IPS-18a (cell line): Measurements from ENCODE around the gene OR14C36.

Source experiments
- H3K27ac ChIP-seq: one replicate; pipeline ENCODE4 v1.5.1; 2013; ENCODE audit warnings: low read length
- H3K27me3 ChIP-seq: one replicate; pipeline ENCODE4 v1.6.1; 2013; ENCODE audit warnings: mild to moderate bottlenecking, low read length; ENCODE audit not compliant: control insufficient read depth, insufficient read depth
- H3K36me3 ChIP-seq: one replicate; pipeline ENCODE4 v1.6.1; 2013; ENCODE audit warnings: low read depth, low read length; ENCODE audit not compliant: control insufficient read depth
- H3K4me1 ChIP-seq: one replicate; pipeline ENCODE4 v1.6.1; 2013; ENCODE audit warnings: low read depth, low read length; ENCODE audit not compliant: control insufficient read depth
- H3K4me3 ChIP-seq: one replicate; pipeline ENCODE4 v1.5.1; 2013; ENCODE audit warnings: low read length
- H3K9ac ChIP-seq: one replicate; pipeline ENCODE4 v1.6.1; 2013; ENCODE audit warnings: mild to moderate bottlenecking, low read length, moderate library complexity
- H3K9me3 ChIP-seq: one replicate; pipeline ENCODE4 v1.6.1; 2013; ENCODE audit warnings: low read depth, low read length; ENCODE audit not compliant: control insufficient read depth

Gene OR14C36

DNA sequence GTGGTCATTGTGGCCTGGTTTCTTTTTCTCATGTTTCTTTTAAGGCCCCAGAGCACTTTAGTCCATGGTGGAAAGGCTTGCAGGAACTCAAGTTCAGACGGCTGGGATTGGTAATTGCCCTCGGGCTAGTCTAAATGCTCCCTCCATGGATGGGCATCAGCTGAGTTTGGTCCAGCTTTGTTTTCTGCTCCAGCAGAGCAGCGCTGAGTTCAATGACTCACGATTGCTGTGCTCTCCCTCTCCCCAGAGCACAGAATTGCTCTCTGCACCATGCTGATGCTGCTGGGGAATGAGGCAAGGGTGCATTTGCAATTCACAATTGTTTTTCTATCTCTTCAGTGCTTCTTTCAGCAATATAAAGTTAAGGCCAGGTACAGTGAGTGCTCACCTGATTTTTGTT lies 25.2 kb downstream of the OR14C36 start:
- Histone ChIP-seq H3K36me3 (no peaks in the 10 kb centered on the region), H3K27ac (no peak overlapping the region), H3K27me3 (no peaks in the 10 kb centered on the region), H3K9me3 (peaks cover 83% of the 10 kb centered on the region), H3K4me3 (no peak overlapping the region), H3K9ac (no peak overlapping the region), H3K4me1 (no peaks in the 10 kb centered on the region)

- Histone ChIP-seq H3K27me3 (no peaks in the 10 kb centered on the region), H3K4me1 (no peaks in the 10 kb centered on the region), H3K27ac (no peak within 1 kb of the TSS), H3K9ac (no peak within 1 kb of the TSS), H3K36me3 (no peaks in the 10 kb centered on the region), H3K4me3 (no peak within 1 kb of the TSS), H3K9me3 (peaks cover 78% of the 10 kb centered on the region)
Observed at GRCh38 chr1:248375446-248375845, 26.9 kb downstream of the OR14C36 start, which contains the start of gene OR2T6. OR2T6 (plus strand) TSS chr1:248375746; CDS start chr1:248387609, 11,863 bp downstream.

DNA sequence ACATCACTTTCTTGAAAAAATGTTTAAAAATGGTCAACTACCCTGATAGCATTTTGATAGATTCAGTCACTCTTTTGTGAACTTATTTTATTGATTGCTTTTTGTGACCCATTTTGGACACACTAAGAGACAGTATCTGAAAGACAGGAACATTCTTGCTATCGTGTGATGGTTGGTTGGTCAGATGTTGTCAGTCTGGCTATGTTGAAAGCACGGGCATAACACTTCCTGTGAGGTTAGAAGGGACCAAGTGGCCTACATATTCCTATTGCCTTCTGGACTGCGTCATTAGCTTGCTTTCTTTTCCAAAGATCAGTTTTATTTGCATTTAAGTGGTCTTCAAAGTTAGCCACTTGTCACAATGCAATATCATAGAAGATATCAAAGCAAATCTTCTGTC lies 28.3 kb downstream of the OR14C36 start:
- no peaks in the 10 kb centered on the region for H3K27me3 ChIP-seq
- H3K9me3 ChIP-seq, result peaks cover 71% of the 10 kb centered on the region
- no peak overlapping the region for H3K9ac ChIP-seq
- no peak overlapping the region for H3K4me3 ChIP-seq
- H3K4me1 ChIP-seq, result no peaks in the 10 kb centered on the region
- no peaks in the 10 kb centered on the region for H3K36me3 ChIP-seq
- H3K27ac ChIP-seq, result no peak overlapping the region

GRCh38 chr1:248380854-248381253 lies 32.3 kb downstream of the OR14C36 start:
- H3K27me3 ChIP-seq, result no peaks in the 10 kb centered on the region
- peaks cover 55% of the 10 kb centered on the region for H3K9me3 ChIP-seq

GRCh38 chr1:248388426-248388825 lies 39.9 kb downstream of the OR14C36 start:
- Histone ChIP-seq H3K9ac (no peak overlapping the region), H3K27ac (no peak overlapping the region), H3K36me3 (no peaks in the 10 kb centered on the region), H3K4me3 (no peak overlapping the region), H3K27me3 (no peaks in the 10 kb centered on the region), H3K9me3 (peaks cover 68% of the 10 kb centered on the region), H3K4me1 (no peaks in the 10 kb centered on the region)

More at GRCh38 chr1:248380854-248381253, 32.3 kb downstream of the OR14C36 start:
- no peak overlapping the region for H3K9ac ChIP-seq
- no peaks in the 10 kb centered on the region for H3K36me3 ChIP-seq
- H3K4me3 ChIP-seq, result no peak overlapping the region
- no peaks in the 10 kb centered on the region for H3K4me1 ChIP-seq
- no peak overlapping the region for H3K27ac ChIP-seq

DNA sequence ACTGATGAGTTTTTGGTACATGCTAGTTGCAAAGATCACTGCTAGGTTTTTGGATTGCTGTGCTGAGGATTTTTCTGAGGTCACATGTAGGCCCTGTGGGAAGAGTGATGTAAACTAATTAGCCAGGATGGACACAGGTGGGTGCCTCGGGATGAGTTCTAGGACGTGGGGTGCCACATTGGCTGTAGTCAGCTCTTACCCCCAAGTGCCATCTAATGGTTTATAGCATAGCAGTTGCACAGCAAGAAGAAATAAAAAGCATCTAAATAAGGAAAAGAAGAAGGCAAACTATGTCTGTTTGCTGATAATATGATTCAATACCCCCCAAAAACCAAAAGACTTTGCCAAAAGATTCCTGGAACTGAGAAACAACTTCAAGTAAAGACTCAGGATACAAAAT lies 44.5 kb downstream of the OR14C36 start:
- Histone ChIP-seq H3K27ac (no peak overlapping the region), H3K27me3 (no peaks in the 10 kb centered on the region), H3K9me3 (peaks cover 59% of the 10 kb centered on the region), H3K36me3 (no peaks in the 10 kb centered on the region), H3K4me3 (no peak overlapping the region), H3K4me1 (no peaks in the 10 kb centered on the region), H3K9ac (no peak overlapping the region)
